Activated CD8-positive, alpha-beta memory T cell treated with anti-CD3 and anti-CD28 coated beads for 48 hours (primary cell): ENCODE measurements around the gene KLF7.

ENCODE experiments used
- DNase-seq, 3 experiments: peaks; one replicate each; pipeline ENCODE4 v3.0.0-alpha.2; 2020; ENCODE audit warnings: low read depth in 2 of 3, low spot score in 2 of 3

Gene KLF7

GRCh38 chr2:207035875-207036274 lies 129.9 kb downstream of the KLF7 start:
- no peak for DNase-seq

GRCh38 chr2:207032490-207032889 lies 133.3 kb downstream of the KLF7 start:
- DNase-seq, result no peak
